GM18505 (cell line): ENCODE measurements around the gene ZBTB8B.
"Not testable (repeated sequence)": the region's sequence is repeated elsewhere in the genome, so short reads cannot be mapped to it uniquely, and the experiment has no call there.

ENCODE experiments used
- ATAC-seq: cut with Tn5 transposase; IDR thresholded peaks from one replicate; pipeline ENCODE4 v1.9.1; 2021; ENCODE audit not compliant: unreplicated experiment
- POLR2A ChIP-seq: IDR thresholded peaks from 4 replicates; pipeline ENCODE4 v1.6.1; 2011; ENCODE audit warnings: borderline replicate concordance; ENCODE audit not compliant: insufficient read depth, insufficient read length; ENCODE audit errors: extremely low read depth

The ZBTB8B gene

DNA sequence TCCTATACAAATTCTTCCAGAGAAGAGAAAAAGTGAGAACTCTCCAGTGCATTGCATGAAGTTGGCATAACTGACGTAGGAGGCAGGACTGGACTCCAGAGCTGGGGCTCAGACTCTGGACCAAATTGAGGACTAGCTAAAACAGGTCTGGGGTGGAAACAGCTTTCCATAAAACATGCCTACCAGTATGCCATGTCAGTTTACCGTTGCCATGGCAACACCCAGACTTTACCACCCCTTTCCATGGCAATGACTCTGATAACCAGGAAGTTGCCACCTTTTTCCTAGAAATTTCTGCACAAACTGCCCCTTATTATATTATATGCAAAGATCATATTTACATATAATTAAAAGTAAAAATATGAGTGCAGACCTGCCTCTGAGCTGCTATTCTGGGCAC lies 8.9 kb upstream of the ZBTB8B start:
- ATAC-seq = no peak
- no peak for TF ChIP-seq POLR2A

DNA sequence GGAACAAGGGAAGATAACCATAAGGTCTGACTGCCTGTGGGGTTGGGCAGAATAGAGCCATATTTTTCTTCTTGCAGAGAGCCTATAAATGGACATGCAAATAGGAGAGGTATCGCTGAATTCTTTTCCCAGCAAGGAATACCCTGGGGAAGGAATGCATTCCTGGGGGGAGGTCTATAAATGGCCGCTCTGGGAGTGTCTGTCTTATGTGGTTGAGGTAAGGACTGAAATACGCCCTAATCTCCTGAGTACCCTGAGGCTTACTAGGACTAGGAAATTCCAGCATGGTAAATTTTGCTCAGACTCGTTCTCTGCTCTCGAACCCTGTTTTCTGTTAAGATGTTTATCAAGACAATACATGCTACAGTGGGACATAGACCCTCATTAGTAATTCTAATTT lies 6.1 kb upstream of the ZBTB8B start:
- ATAC-seq = not testable (repeated sequence)

DNA sequence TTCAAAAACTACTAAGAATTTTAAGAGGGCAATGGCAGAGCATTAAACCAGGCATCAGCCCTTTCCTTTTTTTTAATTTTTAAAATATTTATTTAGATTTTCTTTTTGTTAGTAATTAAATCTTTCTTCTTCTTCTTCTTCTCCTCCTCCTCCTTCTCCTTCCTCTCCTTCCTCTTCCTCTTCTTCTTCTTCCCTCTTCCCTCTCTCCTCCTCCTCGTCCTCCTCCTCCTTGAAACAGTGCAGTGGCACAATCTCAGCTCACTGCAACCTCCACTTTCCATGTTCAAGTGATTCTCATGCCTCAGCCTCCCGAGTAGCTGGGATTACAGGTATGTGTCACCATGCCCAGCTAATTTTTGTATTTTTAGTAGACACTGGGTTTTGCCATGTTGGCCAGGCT lies 1.9 kb upstream of the ZBTB8B start:
- not testable (repeated sequence) for ATAC-seq

DNA sequence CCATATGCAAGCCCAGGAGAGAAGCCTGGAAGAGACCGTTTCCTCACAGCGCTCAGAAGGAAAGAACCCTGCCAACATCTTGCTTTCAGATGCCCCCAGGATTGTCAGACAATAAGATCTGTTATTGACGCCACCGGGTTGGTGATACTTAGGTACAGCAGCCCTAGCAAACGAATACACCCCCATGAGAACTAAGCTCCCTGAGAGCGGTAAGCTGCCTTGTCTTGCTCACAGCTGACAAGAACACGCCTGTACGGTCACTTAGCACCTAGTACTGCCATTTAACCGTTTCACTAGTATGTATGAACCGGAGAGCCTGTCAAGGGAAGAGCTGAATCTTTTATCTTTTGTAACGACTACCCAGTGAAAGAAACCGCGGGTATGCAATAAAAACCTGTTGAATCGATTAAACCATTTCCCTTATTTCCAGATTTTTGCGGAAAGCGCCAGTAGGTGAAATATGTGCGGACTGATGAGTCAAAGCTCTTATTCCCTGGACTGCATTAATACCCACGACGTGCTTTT lies 619 bp upstream of the ZBTB8B start:
- no peak for ATAC-seq
- TF ChIP-seq POLR2A = no peak

DNA sequence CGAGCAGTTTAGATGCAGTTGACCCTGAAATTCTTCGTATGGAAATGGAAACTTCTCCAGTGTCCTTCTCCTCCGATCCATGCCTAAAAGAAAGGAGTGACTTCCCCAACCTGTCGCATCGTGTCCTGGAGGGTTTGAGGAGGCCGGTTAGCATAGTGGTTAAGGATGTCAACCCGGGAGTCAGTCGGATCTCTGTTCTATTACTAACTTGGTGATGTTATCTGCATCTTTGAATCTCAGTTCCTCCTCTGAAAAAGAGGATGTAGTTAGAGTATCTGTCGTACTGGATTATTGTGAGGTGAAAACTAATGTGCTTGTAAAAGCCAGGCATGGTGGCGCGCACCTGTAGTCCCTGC lies 684 bp downstream of the ZBTB8B start:
- TF ChIP-seq POLR2A = no peak
- no peak for ATAC-seq

DNA sequence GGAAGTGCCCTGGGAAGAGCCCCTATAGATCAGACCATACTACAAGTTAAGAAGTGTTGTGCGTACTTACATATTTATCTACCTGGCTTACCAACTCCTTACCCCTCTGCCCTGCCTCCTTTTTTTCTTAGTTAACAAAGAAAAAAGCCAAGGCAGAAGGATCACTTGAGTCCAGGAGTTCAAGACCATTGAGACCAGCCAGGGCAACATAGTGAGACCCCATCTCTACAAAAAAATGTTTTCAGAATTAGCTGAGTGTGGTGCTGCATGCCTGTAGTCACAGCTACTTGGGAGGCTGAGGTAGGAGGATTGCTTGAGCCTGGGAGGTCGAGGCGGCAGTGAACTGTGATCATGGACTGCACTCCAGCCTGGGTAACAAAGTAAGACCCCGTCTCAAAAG lies 1.9 kb downstream of the ZBTB8B start:
- ATAC-seq = no peak
- no peak for TF ChIP-seq POLR2A

DNA sequence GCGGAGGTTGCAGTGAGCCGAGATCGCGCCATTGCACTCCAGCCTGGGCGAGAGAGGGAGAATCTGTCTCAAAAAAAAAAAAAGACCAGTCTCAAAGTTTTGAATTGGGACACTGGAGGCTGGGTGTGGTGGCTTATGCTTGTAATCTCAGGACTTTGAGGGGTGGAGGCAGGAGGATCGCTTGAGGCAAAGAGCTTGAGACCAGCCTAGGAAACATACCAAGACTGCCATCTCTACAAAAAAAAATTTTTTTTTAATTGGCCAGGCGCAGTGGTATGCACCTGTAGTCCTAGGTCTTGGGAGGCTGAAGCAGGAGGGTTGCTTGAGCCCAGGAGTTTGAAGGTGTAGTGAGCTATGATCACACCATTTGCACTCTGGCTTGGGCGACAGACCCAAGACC lies 3.9 kb downstream of the ZBTB8B start:
- no peak for ATAC-seq
- no peak for TF ChIP-seq POLR2A

DNA sequence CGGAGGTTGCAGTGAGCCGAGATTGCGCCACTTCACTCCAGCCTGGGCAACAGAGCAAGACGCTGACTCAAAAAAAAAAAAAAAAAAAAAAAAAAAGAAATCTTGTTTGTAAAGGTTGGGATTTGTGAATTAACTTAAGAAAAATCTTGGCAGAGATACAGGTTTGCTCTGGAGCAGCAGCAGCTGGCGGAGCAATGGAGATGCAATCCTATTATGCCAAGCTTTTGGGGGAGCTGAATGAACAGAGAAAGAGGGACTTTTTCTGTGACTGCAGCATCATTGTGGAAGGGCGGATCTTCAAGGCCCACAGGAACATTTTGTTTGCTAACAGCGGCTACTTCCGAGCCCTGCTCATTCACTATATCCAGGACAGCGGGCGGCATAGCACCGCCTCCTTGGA lies 5.6 kb downstream of the ZBTB8B start:
- no peak for ATAC-seq

DNA sequence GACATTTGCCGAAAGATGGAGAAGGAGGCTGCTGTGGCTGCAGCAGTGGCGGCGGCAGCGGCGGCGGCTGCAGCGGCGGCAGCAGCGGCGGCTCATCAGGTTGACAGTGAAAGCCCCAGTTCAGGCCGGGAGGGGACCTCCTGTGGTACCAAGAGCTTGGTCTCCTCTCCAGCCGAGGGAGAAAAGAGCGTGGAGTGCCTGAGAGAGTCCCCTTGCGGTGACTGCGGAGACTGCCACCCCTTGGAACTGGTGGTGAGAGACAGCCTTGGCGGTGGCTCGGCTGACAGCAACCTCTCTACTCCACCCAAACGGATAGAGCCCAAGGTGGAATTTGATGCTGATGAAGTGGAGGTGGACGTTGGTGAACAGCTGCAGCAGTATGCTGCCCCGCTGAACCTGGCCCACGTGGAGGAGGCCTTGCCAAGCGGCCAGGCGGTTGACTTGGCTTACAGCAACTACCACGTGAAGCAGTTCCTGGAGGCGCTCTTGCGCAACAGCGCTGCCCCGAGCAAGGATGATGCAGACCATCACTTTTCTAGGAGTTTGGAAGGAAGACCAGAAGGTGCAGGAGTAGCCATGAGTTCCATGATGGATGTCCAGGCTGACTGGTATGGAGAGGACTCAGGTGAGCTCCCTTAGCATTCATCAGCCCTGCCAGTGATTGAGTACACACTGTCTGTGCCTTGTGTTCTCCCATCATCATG lies 6.3 kb downstream of the ZBTB8B start:
- ATAC-seq = no peak
- no peak for TF ChIP-seq POLR2A

More for the DNA sequence above, 5.6 kb downstream of the ZBTB8B start:
- no peak for TF ChIP-seq POLR2A

DNA sequence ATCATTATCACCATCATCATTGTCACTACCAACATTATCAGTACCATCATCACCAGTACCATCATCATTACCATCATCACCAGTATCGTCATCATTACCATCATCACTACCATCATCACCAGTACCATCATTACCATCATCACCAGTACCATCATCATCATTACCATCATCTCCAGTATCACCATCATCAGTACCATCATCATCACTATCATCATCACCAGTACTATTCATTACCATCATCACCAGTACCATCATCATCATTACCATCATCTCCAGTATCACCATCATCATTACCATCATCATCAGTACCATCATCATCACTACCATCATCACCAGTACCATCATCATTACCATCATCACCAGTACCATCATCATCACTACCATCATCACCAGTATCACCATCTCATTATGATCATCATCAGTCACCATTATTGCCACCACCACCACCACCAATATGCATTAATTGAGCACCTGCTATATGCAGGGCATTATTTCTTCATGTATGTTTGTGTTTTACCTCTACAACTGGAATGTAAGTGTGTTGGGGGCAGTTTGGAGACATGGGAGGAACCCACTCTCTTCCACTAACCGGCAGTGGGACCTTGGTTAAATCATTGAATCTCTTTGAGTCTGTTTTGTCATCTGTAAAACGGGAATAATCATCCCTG lies 7.0 kb downstream of the ZBTB8B start:
- TF ChIP-seq POLR2A = no peak
- no peak for ATAC-seq

DNA sequence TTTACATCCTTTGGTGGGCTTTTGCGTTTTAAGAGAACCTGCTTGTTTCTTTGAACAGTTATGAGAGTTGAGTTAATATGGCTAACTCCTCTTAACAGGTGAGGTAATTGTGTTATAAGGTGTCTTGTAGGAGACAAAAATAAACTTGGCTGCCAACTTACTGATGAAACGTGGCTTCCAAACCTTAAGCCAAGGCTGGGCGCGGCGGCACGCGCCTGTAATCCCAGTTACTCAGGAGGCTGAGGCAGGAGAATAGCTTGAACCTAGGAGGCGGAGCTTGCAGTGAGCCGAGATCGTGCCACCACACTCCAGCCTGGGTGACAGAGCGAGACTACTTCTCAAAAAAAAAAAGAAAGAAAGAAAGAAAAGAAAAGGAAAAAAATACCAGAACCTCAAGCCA lies 8.1 kb downstream of the ZBTB8B start:
- ATAC-seq = not testable (repeated sequence)

DNA sequence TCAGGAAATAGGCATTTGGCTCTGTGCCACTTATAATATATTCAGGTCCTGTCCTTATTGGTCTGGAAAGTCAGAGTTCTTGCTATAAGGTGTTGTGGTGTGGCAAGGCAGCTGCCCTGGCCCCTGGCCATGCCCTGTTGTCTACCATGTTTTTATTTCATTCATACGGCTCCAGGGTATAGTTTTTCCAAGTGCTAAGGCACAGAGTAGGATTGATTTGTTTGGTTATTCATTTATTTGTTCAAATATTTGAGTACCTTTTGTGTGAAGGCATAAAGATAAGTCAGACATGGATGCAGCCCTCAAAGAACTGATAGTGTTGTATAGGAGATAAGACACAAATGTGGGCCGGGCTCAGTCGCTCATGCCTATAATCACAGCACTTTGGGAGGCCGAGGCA lies 10.1 kb downstream of the ZBTB8B start:
- no peak for TF ChIP-seq POLR2A
- ATAC-seq = no peak

DNA sequence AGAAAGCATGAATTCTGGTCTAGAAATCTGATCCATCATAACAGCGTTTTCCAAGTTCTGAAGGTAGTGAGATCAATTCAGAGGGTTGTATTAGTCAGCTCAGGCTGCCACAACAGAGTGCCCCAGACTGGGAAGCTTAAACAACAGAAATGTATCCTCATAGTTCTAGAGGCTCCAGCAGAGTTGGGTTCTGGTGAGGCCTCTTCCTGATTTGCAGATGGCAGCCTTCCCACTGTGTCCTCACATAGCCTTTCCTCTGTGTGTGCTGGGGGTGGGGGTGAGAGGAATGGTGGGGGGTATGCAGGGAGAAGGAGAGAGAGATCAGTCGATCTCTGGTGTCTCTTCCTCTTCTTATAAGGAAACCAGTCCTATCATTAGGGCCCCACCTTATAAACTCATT lies 15.1 kb downstream of the ZBTB8B start:
- no peak for TF ChIP-seq POLR2A
- ATAC-seq = no peak

DNA sequence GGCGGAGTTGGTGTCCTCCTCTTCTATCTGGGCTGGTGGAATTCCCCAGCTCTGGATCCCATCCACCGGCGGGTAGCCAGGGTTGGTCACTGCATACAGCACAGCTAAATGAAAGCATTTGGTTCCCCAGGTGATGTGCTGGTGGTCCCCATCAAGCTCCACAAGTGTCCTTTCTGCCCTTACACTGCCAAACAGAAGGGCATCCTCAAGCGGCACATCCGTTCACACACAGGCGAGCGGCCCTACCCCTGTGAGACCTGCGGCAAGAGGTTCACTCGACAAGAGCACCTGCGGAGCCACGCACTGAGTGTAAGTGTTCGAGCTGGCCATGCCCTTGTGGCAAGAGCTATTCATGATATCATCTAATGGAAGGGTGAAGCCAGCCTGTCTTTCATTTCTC lies 15.9 kb downstream of the ZBTB8B start:
- TF ChIP-seq POLR2A = no peak
- ATAC-seq = no peak

DNA sequence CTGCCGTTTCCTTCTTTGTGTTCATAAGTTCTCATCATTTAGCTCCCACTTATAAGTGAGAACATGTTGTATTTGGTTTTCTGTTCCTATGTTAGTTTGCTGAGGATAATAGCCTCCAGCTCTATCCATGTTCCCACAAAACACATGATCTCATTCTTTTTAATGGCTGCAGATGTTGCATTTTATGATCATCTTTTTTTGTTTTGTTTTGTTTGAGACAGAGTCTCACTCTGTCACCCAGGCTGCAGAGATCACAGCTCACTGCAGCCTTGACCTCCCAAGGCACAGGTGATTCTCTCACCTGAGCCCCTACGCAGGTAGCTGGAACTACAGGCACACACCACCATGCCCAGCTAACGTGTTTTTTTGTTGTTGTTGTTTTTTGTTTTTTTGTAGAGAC lies 16.9 kb downstream of the ZBTB8B start:
- ATAC-seq = not testable (repeated sequence)

DNA sequence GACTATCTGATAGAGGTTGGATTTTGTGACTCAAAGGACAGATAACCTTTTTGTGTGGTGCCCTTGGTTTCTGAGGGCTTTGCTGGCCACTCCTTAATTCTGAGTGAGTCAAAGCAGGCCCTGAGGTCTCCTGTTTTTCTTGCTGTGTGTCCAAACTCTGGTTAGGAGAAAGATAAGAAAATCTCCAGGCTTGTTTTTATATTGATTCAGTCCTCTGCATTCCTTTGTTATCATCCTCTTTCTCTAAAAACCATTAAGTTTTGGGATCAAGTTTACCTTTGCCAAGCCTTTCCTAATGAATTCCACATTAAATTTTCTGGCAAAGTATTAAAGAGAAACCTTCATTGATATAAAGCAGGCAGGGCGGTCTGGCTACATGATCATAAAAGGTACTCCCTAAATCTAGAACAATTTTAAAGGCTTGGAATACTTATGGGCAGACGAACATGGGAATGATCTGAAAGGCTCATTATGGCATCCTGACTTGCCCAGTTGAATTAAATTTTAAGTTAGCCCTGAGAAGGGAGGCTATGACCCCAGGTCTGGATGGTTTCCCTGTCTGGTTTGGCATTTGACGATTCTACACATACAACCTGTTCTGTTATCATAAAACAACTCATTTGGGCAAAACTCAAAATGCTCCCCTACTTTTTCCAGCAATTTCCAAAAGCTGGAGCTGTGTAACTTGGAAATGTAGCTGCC lies 20.8 kb downstream of the ZBTB8B start:
- no peak for TF ChIP-seq POLR2A
- no peak for ATAC-seq
